IPS-18a (cell line): ENCODE results near the gene AGAP3.

Experiments used
- H3K27ac ChIP-seq: one replicate; pipeline ENCODE4 v1.5.1; 2013; ENCODE audit warnings: low read length
- H3K27me3 ChIP-seq: one replicate; pipeline ENCODE4 v1.6.1; 2013; ENCODE audit warnings: mild to moderate bottlenecking, low read length; ENCODE audit not compliant: control insufficient read depth, insufficient read depth
- H3K36me3 ChIP-seq: one replicate; pipeline ENCODE4 v1.6.1; 2013; ENCODE audit warnings: low read depth, low read length; ENCODE audit not compliant: control insufficient read depth
- H3K4me1 ChIP-seq: one replicate; pipeline ENCODE4 v1.6.1; 2013; ENCODE audit warnings: low read depth, low read length; ENCODE audit not compliant: control insufficient read depth
- H3K4me3 ChIP-seq: one replicate; pipeline ENCODE4 v1.5.1; 2013; ENCODE audit warnings: low read length
- H3K9ac ChIP-seq: one replicate; pipeline ENCODE4 v1.6.1; 2013; ENCODE audit warnings: mild to moderate bottlenecking, low read length, moderate library complexity
- H3K9me3 ChIP-seq: one replicate; pipeline ENCODE4 v1.6.1; 2013; ENCODE audit warnings: low read depth, low read length; ENCODE audit not compliant: control insufficient read depth

Gene AGAP3

GRCh38 chr7:151118108-151119054, 32.1 kb downstream of the AGAP3 start:
- no peak overlapping the region for H3K27ac ChIP-seq
- H3K4me1 ChIP-seq, result peaks cover 9% of the 10 kb centered on the region
- H3K27me3 ChIP-seq, result peaks cover 24% of the 10 kb centered on the region
- H3K9me3 ChIP-seq, result no peaks in the 10 kb centered on the region
- H3K36me3 ChIP-seq, result peaks cover 7% of the 10 kb centered on the region
- no peak overlapping the region for H3K4me3 ChIP-seq
- H3K9ac ChIP-seq, result no peak overlapping the region

GRCh38 chr7:151119055-151119415, 32.8 kb downstream of the AGAP3 start:
- no peaks in the 10 kb centered on the region for H3K9me3 ChIP-seq
- H3K27ac ChIP-seq, result no peak overlapping the region
- H3K27me3 ChIP-seq, result peaks cover 18% of the 10 kb centered on the region
- no peak overlapping the region for H3K9ac ChIP-seq
- H3K4me1 ChIP-seq, result peaks cover 2% of the 10 kb centered on the region
- no peak overlapping the region for H3K4me3 ChIP-seq
- peaks cover 7% of the 10 kb centered on the region for H3K36me3 ChIP-seq

GRCh38 chr7:151119902-151120301, 33.6 kb downstream of the AGAP3 start:
- Histone ChIP-seq H3K27ac (no peak overlapping the region), H3K9ac (no peak overlapping the region), H3K36me3 (peaks cover 7% of the 10 kb centered on the region), H3K4me1 (no peaks in the 10 kb centered on the region), H3K27me3 (peaks cover 22% of the 10 kb centered on the region), H3K4me3 (no peak overlapping the region), H3K9me3 (no peaks in the 10 kb centered on the region)

- H3K9ac ChIP-seq, result no peak overlapping the region
- peaks cover 3% of the 10 kb centered on the region for H3K4me1 ChIP-seq
- no peak overlapping the region for H3K4me3 ChIP-seq
- peaks cover 20% of the 10 kb centered on the region for H3K27me3 ChIP-seq
- no peak overlapping the region for H3K27ac ChIP-seq
- H3K9me3 ChIP-seq, result no peaks in the 10 kb centered on the region
- peaks cover 7% of the 10 kb centered on the region for H3K36me3 ChIP-seq
Observed at GRCh38 chr7:151120896-151121295, 34.6 kb downstream of the AGAP3 start.

- H3K9ac ChIP-seq, result no peak overlapping the region
- H3K9me3 ChIP-seq, result no peaks in the 10 kb centered on the region
- peaks cover 7% of the 10 kb centered on the region for H3K36me3 ChIP-seq
- H3K4me1 ChIP-seq, result peaks cover 4% of the 10 kb centered on the region
- H3K27ac ChIP-seq, result no peak overlapping the region
- no peak overlapping the region for H3K4me3 ChIP-seq
- H3K27me3 ChIP-seq, result peaks cover 14% of the 10 kb centered on the region
Observed at GRCh38 chr7:151121380-151122170, 35.3 kb downstream of the AGAP3 start.

- no peak overlapping the region for H3K27ac ChIP-seq
- H3K36me3 ChIP-seq, result peaks cover 7% of the 10 kb centered on the region
- H3K4me3 ChIP-seq, result no peak overlapping the region
- H3K9ac ChIP-seq, result no peak overlapping the region
- peaks cover 20% of the 10 kb centered on the region for H3K27me3 ChIP-seq
- no peaks in the 10 kb centered on the region for H3K9me3 ChIP-seq
- H3K4me1 ChIP-seq, result peaks cover 7% of the 10 kb centered on the region
Observed at GRCh38 chr7:151122276-151122675, 36.0 kb downstream of the AGAP3 start.

GRCh38 chr7:151122796-151123157, 36.5 kb downstream of the AGAP3 start:
- no peaks in the 10 kb centered on the region for H3K9me3 ChIP-seq
- H3K4me1 ChIP-seq, result peaks cover 7% of the 10 kb centered on the region
- no peak overlapping the region for H3K4me3 ChIP-seq
- peaks cover 20% of the 10 kb centered on the region for H3K27me3 ChIP-seq
- no peak overlapping the region for H3K9ac ChIP-seq
- peaks cover 7% of the 10 kb centered on the region for H3K36me3 ChIP-seq
- no peak overlapping the region for H3K27ac ChIP-seq

- Histone ChIP-seq H3K36me3 (peaks cover 7% of the 10 kb centered on the region), H3K27ac (no peak overlapping the region), H3K27me3 (peaks cover 20% of the 10 kb centered on the region), H3K9ac (no peak overlapping the region), H3K4me3 (no peak overlapping the region), H3K4me1 (peaks cover 7% of the 10 kb centered on the region), H3K9me3 (no peaks in the 10 kb centered on the region)
Observed at GRCh38 chr7:151123158-151123821, 37.0 kb downstream of the AGAP3 start.

GRCh38 chr7:151123822-151124464, 37.7 kb downstream of the AGAP3 start:
- Histone ChIP-seq H3K9ac (no peak overlapping the region), H3K27me3 (peaks cover 20% of the 10 kb centered on the region), H3K36me3 (peaks cover 7% of the 10 kb centered on the region), H3K4me1 (peaks cover 7% of the 10 kb centered on the region), H3K4me3 (no peak overlapping the region), H3K9me3 (no peaks in the 10 kb centered on the region), H3K27ac (no peak overlapping the region)

- Histone ChIP-seq H3K9me3 (no peaks in the 10 kb centered on the region), H3K9ac (no peak overlapping the region), H3K27me3 (peaks cover 20% of the 10 kb centered on the region), H3K36me3 (peaks cover 7% of the 10 kb centered on the region), H3K4me3 (no peak overlapping the region), H3K4me1 (peaks cover 7% of the 10 kb centered on the region), H3K27ac (no peak overlapping the region)
Observed at GRCh38 chr7:151124481-151124880, 38.2 kb downstream of the AGAP3 start.

- Histone ChIP-seq H3K4me3 (peak overlapping the region; percentile 60), H3K27ac (no peak overlapping the region), H3K36me3 (peaks cover 7% of the 10 kb centered on the region), H3K9me3 (no peaks in the 10 kb centered on the region), H3K4me1 (peaks cover 7% of the 10 kb centered on the region), H3K27me3 (peaks cover 20% of the 10 kb centered on the region), H3K9ac (no peak overlapping the region)
Observed at GRCh38 chr7:151124899-151125399, 38.7 kb downstream of the AGAP3 start.
